ENCODE measurements around the gene BAIAP2. TPM values are rescaled to one million over a fixed set of nuclear protein-coding genes. Genes with fewer than 3 reads are reported as not detected.

The BAIAP2 gene
- total and polyA plus RNA-seq, 2 of the 13 experiments (the other 11 are each of a cell fraction or from before 2014, with no cell fraction given) = 22.5 to 24.0 TPM

- TF ChIP-seq, protein P1, sequence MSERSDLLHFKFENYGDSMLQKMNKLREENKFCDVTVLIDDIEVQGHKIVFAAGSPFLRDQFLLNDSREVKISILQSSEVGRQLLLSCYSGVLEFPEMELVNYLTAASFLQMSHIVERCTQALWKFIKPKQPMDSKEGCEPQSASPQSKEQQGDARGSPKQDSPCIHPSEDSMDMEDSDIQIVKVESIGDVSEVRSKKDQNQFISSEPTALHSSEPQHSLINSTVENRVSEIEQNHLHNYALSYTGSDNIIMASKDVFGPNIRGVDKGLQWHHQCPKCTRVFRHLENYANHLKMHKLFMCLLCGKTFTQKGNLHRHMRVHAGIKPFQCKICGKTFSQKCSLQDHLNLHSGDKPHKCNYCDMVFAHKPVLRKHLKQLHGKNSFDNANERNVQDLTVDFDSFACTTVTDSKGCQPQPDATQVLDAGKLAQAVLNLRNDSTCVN (CRISPR knock-in tag; IDR thresholded peaks at IDR 0.05; ENCODE audit: borderline replicate concordance) = peak; percentile 64; the same call in 1 of the 2 replicates
- TF ChIP-seq IRF2 (CRISPR knock-in tag; IDR thresholded peaks at IDR 0.05) = 0 out of 2 replicates have a peak, but pooled peaks have one; percentile 33
- TF ChIP-seq, protein P2, sequence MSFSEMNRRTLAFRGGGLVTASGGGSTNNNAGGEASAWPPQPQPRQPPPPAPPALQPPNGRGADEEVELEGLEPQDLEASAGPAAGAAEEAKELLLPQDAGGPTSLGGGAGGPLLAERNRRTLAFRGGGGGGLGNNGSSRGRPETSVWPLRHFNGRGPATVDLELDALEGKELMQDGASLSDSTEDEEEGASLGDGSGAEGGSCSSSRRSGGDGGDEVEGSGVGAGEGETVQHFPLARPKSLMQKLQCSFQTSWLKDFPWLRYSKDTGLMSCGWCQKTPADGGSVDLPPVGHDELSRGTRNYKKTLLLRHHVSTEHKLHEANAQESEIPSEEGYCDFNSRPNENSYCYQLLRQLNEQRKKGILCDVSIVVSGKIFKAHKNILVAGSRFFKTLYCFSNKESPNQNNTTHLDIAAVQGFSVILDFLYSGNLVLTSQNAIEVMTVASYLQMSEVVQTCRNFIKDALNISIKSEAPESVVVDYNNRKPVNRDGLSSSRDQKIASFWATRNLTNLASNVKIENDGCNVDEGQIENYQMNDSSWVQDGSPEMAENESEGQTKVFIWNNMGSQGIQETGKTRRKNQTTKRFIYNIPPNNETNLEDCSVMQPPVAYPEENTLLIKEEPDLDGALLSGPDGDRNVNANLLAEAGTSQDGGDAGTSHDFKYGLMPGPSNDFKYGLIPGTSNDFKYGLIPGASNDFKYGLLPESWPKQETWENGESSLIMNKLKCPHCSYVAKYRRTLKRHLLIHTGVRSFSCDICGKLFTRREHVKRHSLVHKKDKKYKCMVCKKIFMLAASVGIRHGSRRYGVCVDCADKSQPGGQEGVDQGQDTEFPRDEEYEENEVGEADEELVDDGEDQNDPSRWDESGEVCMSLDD (CRISPR knock-in tag; IDR thresholded peaks at IDR 0.05; ENCODE audit: borderline replicate concordance) = no peak
- no peak for TF ChIP-seq THAP9 (CRISPR knock-in tag; IDR thresholded peaks at IDR 0.05; ENCODE audit: borderline replicate concordance)
- TF ChIP-seq, protein P3, sequence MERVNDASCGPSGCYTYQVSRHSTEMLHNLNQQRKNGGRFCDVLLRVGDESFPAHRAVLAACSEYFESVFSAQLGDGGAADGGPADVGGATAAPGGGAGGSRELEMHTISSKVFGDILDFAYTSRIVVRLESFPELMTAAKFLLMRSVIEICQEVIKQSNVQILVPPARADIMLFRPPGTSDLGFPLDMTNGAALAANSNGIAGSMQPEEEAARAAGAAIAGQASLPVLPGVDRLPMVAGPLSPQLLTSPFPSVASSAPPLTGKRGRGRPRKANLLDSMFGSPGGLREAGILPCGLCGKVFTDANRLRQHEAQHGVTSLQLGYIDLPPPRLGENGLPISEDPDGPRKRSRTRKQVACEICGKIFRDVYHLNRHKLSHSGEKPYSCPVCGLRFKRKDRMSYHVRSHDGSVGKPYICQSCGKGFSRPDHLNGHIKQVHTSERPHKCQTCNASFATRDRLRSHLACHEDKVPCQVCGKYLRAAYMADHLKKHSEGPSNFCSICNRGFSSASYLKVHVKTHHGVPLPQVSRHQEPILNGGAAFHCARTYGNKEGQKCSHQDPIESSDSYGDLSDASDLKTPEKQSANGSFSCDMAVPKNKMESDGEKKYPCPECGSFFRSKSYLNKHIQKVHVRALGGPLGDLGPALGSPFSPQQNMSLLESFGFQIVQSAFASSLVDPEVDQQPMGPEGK (CRISPR knock-in tag; IDR thresholded peaks at IDR 0.05) = peak; percentile 85
- peak; percentile 74; the same call in 1 of the 2 replicates for TF ChIP-seq NRL (CRISPR knock-in tag; IDR thresholded peaks at IDR 0.05; ENCODE audit: borderline replicate concordance)
- TF ChIP-seq, protein P4, sequence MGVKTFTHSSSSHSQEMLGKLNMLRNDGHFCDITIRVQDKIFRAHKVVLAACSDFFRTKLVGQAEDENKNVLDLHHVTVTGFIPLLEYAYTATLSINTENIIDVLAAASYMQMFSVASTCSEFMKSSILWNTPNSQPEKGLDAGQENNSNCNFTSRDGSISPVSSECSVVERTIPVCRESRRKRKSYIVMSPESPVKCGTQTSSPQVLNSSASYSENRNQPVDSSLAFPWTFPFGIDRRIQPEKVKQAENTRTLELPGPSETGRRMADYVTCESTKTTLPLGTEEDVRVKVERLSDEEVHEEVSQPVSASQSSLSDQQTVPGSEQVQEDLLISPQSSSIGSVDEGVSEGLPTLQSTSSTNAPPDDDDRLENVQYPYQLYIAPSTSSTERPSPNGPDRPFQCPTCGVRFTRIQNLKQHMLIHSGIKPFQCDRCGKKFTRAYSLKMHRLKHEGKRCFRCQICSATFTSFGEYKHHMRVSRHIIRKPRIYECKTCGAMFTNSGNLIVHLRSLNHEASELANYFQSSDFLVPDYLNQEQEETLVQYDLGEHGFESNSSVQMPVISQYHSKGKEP (CRISPR knock-in tag; IDR thresholded peaks at IDR 0.05) = 0 out of 2 replicates have a peak, but pooled peaks have one; percentile 81
- peak; percentile 69 for TF ChIP-seq ZFY (CRISPR knock-in tag; IDR thresholded peaks at IDR 0.05)
- TF ChIP-seq, protein P5, sequence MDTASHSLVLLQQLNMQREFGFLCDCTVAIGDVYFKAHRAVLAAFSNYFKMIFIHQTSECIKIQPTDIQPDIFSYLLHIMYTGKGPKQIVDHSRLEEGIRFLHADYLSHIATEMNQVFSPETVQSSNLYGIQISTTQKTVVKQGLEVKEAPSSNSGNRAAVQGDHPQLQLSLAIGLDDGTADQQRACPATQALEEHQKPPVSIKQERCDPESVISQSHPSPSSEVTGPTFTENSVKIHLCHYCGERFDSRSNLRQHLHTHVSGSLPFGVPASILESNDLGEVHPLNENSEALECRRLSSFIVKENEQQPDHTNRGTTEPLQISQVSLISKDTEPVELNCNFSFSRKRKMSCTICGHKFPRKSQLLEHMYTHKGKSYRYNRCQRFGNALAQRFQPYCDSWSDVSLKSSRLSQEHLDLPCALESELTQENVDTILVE (CRISPR knock-in tag; IDR thresholded peaks at IDR 0.05) = peak; percentile 61; the same call in 1 of the 2 replicates
- TF ChIP-seq BORCS8-MEF2B (CRISPR knock-in tag; IDR thresholded peaks at IDR 0.05) = peak; percentile 74
- peak; percentile 63; the same call in 1 of the 2 replicates for TF ChIP-seq ERF (CRISPR knock-in tag; IDR thresholded peaks at IDR 0.05)
- TF ChIP-seq ZFYVE20 (CRISPR knock-in tag; IDR thresholded peaks at IDR 0.05; ENCODE audit: borderline replicate concordance, low read depth) = 0 out of 2 replicates have a peak, but pooled peaks have one; percentile 72
- TF ChIP-seq, protein P6, sequence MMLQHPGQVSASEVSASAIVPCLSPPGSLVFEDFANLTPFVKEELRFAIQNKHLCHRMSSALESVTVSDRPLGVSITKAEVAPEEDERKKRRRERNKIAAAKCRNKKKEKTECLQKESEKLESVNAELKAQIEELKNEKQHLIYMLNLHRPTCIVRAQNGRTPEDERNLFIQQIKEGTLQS (CRISPR knock-in tag; IDR thresholded peaks at IDR 0.05) = peak; percentile 51
- peak; percentile 91 for TF ChIP-seq SRY (CRISPR knock-in tag; IDR thresholded peaks at IDR 0.05)
- peak; percentile 86 for TF ChIP-seq ARNT2 (CRISPR knock-in tag; IDR thresholded peaks at IDR 0.05; ENCODE audit: low read depth)
Observed at GRCh38 chr17:81034779-81035520, at the start of gene BAIAP2 (continued).
